SK-N-SH treated with all-trans-retinoic acid at 6 μM for 48 hours (cell line): ENCODE results near the gene PCNT.
"Not testable (repeated sequence)": the region's sequence is repeated elsewhere in the genome, so short reads cannot be mapped to it uniquely, and the experiment has no call there.

Source experiments
- ATAC-seq: fragments of 200-7000 bp; cut with Tn5 transposase; 3 replicates; pipeline ENCODE4 v1.9.1; 2020; ENCODE audit warnings: mild to moderate bottlenecking, moderate library complexity
- ARNTL ChIP-seq: fragments of 450-650 bp; formaldehyde crosslinking; IDR thresholded peaks from 2 replicates; pipeline ENCODE4 v1.5.0; 2020; ENCODE audit warnings: low read depth, mild to moderate bottlenecking, moderate library complexity, borderline replicate concordance
- CSDC2 ChIP-seq: fragments of 250-450 bp; sonication (Bioruptor Pico); IDR thresholded peaks from 2 replicates; pipeline ENCODE4 v1.5.0; 2020; ENCODE audit warnings: mild to moderate bottlenecking, moderate library complexity
- CSRNP3 ChIP-seq: fragments of 250-450 bp; sonication (Bioruptor Pico); IDR thresholded peaks from 2 replicates; pipeline ENCODE4 v1.5.1; 2021; ENCODE audit warnings: mild to moderate bottlenecking, moderate library complexity
- ESRRG ChIP-seq: fragments of 250-450 bp; sonication (Bioruptor Pico); IDR thresholded peaks from 2 replicates; pipeline ENCODE4 v1.6.1; 2021; ENCODE audit warnings: mild to moderate bottlenecking
- GLIS3 ChIP-seq: fragments of 250-450 bp; sonication (Bioruptor Pico); IDR thresholded peaks from 2 replicates; pipeline ENCODE4 v1.5.0; 2020; ENCODE audit warnings: mild to moderate bottlenecking, moderate library complexity
- ISL1 ChIP-seq: fragments of 250-450 bp; sonication (Bioruptor Pico); IDR thresholded peaks from 2 replicates; pipeline ENCODE4 v2.1.2; 2022; ENCODE audit warnings: mild to moderate bottlenecking, moderate library complexity
- OSR1 ChIP-seq: fragments of 250-450 bp; sonication (Bioruptor Pico); IDR thresholded peaks from 2 replicates; pipeline ENCODE4 v1.8.0; 2022; ENCODE audit warnings: moderate library complexity, mild to moderate bottlenecking, inconsistent platforms
- POU6F1 ChIP-seq: fragments of 250-450 bp; sonication (Bioruptor Pico); IDR thresholded peaks from 2 replicates; pipeline ENCODE4 v1.8.0; 2021; ENCODE audit warnings: low read depth, mild to moderate bottlenecking, moderate library complexity, borderline replicate concordance
- PPARA ChIP-seq: fragments of 250-450 bp; sonication (Bioruptor Pico); IDR thresholded peaks from 2 replicates; pipeline ENCODE4 v1.5.0; 2020; ENCODE audit warnings: mild to moderate bottlenecking, borderline replicate concordance
- RARB ChIP-seq: fragments of 250-450 bp; sonication (Bioruptor Pico); IDR thresholded peaks from 2 replicates; pipeline ENCODE4 v1.8.0; 2021; ENCODE audit warnings: mild to moderate bottlenecking, moderate library complexity
- SNAI2 ChIP-seq: fragments of 250-450 bp; sonication (Bioruptor Pico); IDR thresholded peaks from 2 replicates; pipeline ENCODE4 v1.5.0; 2020; ENCODE audit warnings: mild to moderate bottlenecking, moderate library complexity
- TCF4 ChIP-seq: fragments of 250-450 bp; sonication (Bioruptor Pico); IDR thresholded peaks from 2 replicates; pipeline ENCODE4 v1.8.0; 2021; ENCODE audit warnings: mild to moderate bottlenecking, moderate library complexity, borderline replicate concordance
- TSHZ2 ChIP-seq: fragments of 250-450 bp; sonication (Bioruptor Pico); IDR thresholded peaks from 2 replicates; pipeline ENCODE4 v1.5.0; 2020; ENCODE audit warnings: mild to moderate bottlenecking, moderate library complexity
- ZC3H10 ChIP-seq: fragments of 250-450 bp; sonication (Bioruptor Pico); IDR thresholded peaks from 2 replicates; pipeline ENCODE4 v1.5.1; 2021; ENCODE audit warnings: mild to moderate bottlenecking, moderate library complexity
- ZFP3 ChIP-seq: fragments of 250-450 bp; sonication (Bioruptor Pico); IDR thresholded peaks from 2 replicates; pipeline ENCODE4 v1.5.0; 2020; ENCODE audit warnings: mild to moderate bottlenecking, moderate library complexity
- ZNF565 ChIP-seq: fragments of 450-650 bp; formaldehyde crosslinking; conservative IDR thresholded peaks from 2 replicates; pipeline ENCODE4 v1.5.0; 2020; ENCODE audit warnings: low read depth, mild to moderate bottlenecking, moderate library complexity
- ZNF70 ChIP-seq: fragments of 450-650 bp; formaldehyde crosslinking; IDR thresholded peaks from 2 replicates; pipeline ENCODE4 v1.5.0; 2020; ENCODE audit warnings: mild to moderate bottlenecking, moderate library complexity
- ZNF8 ChIP-seq: fragments of 450-650 bp; formaldehyde crosslinking; IDR thresholded peaks from 2 replicates; pipeline ENCODE4 v1.5.0; 2020; ENCODE audit warnings: mild to moderate bottlenecking, moderate library complexity

Gene PCNT

GRCh38 chr21:46448108-46448507 lies 124.2 kb downstream of the PCNT start:
- ATAC-seq: no peak
- TF ChIP-seq CSDC2 (CRISPR knock-in tag) (no peak), ZNF70 (no peak), ZNF8 (CRISPR knock-in tag) (no peak), ISL1 (CRISPR knock-in tag) (no peak), POU6F1 (CRISPR knock-in tag) (no peak), PPARA (CRISPR knock-in tag) (no peak), SNAI2 (no peak), GLIS3 (CRISPR knock-in tag) (no peak), TSHZ2 (no peak), ZNF565 (no peak), TCF4 (CRISPR knock-in tag) (no peak), OSR1 (CRISPR knock-in tag) (no peak), RARB (no peak), ESRRG (CRISPR knock-in tag) (no peak), ARNTL (CRISPR knock-in tag) (no peak), CSRNP3 (CRISPR knock-in tag) (no peak), ZC3H10 (CRISPR knock-in tag) (no peak)

- ATAC-seq: not testable (repeated sequence)
Observed at GRCh38 chr21:46448855-46449254, 124.9 kb downstream of the PCNT start.

GRCh38 chr21:46452710-46453109 lies 128.8 kb downstream of the PCNT start:
- ATAC-seq: no peak
- no peak for TF ChIP-seq CSRNP3 (CRISPR knock-in tag)
- TF ChIP-seq TCF4 (CRISPR knock-in tag): no peak
- TF ChIP-seq, all 23 proteins: peak for 0

GRCh38 chr21:46454142-46454541 lies 130.2 kb downstream of the PCNT start:
- no peak for ATAC-seq
- TF ChIP-seq ESRRG (CRISPR knock-in tag) (no peak), ZFP3 (CRISPR knock-in tag) (no peak), TCF4 (CRISPR knock-in tag) (no peak)
- TF ChIP-seq, all 23 proteins: peak for 0

- ATAC-seq: no peak
- TF ChIP-seq SNAI2 (no peak), POU6F1 (CRISPR knock-in tag) (no peak), ZFP3 (CRISPR knock-in tag) (no peak), ESRRG (CRISPR knock-in tag) (no peak), PPARA (CRISPR knock-in tag) (no peak), TSHZ2 (no peak), TCF4 (CRISPR knock-in tag) (no peak), ARNTL (CRISPR knock-in tag) (no peak)
Observed at GRCh38 chr21:46454634-46455390, 130.9 kb downstream of the PCNT start.
